ENCODE data around the gene WDTC1.
"Not testable (repeated sequence)": the region's sequence is repeated elsewhere in the genome, so short reads cannot be mapped to it uniquely, and the experiment has no call there.

GRCh38 chr1:27243665-27244064, 9.2 kb downstream of the WDTC1 start:
- TF ChIP-seq CTCF, POLR2A (IDR thresholded peaks at IDR 0.05): not testable (repeated sequence)

All from body of pancreas (tissue), 4 donors.